Renal pelvis (tissue), 12 donors: ENCODE data around the gene SEC16B. TPM values are rescaled to one million over a fixed set of nuclear protein-coding genes. Genes with fewer than 3 reads are reported as not detected.
"Not testable (repeated sequence)": the region's sequence is repeated elsewhere in the genome, so short reads cannot be mapped to it uniquely, and the experiment has no call there.

Experiments used
- DNase-seq: peaks from one replicate; pipeline ENCODE4 v3.0.0-alpha.2; 2013
- long read RNA-seq, 16 experiments: transcript quantifications; one replicate each; lab custom pipeline, GENCODE V29; 2026
- polyA plus RNA-seq, 3 donors: library from polyadenylated mRNA; unstranded; fragments of 120-200 nt; gene quantifications; one replicate each; pipeline ENCODE4 v1.2.1, GENCODE V29; 2013; ENCODE audit not compliant: insufficient read length in 3 of 3

The SEC16B gene
- polyA plus RNA-seq = 1 to 10 TPM; 4.0 to 6.6 (median 5.4) TPM
- long read RNA-seq, donor 1 = 0 reads
- long read RNA-seq, donor 2 = 0 reads
- long read RNA-seq, donor 3 = 0 reads
- long read RNA-seq, donor 4 = 0 reads
- long read RNA-seq, donor 5 = 0 reads
- long read RNA-seq, donor 6 = 0 reads
- long read RNA-seq, donor 7 = 0 reads
- long read RNA-seq, donor 8 = 0 reads
- long read RNA-seq, donor 9 = 0 reads
- long read RNA-seq, donor 10 = 0 reads
- long read RNA-seq, donor 11 = 0 reads
- long read RNA-seq, donor 12 = 0 reads
- long read RNA-seq, donor 13 = 0 reads
- long read RNA-seq, donor 14 = 0 reads
- long read RNA-seq, donor 15 = 0 reads
- long read RNA-seq, donor 16 = 0 reads

GRCh38 chr1:177969825-177970371 is at the start of gene SEC16B:
Gene SEC16B, minus strand, starts transcription at chr1:177970058. Its CDS starts 2,077 bp downstream, at chr1:177967981.
- DNase-seq = no peak

- DNase-seq = no peak
These were observed 49.8 kb upstream of the SEC16B start for GRCh38 chr1:178019622-178020021.

- no peak for DNase-seq
These were observed 49.4 kb upstream of the SEC16B start for GRCh38 chr1:178019208-178019607.

GRCh38 chr1:178017517-178017916 is 47.7 kb upstream of the SEC16B start:
- DNase-seq = no peak

- DNase-seq = no peak
These were observed 42.1 kb upstream of the SEC16B start for GRCh38 chr1:178011864-178012503.

GRCh38 chr1:178011465-178011828 is 41.6 kb upstream of the SEC16B start:
- DNase-seq = no peak

- no peak for DNase-seq
These were observed 41.0 kb upstream of the SEC16B start for GRCh38 chr1:178010674-178011464.

- no peak for DNase-seq
These were observed 36.2 kb upstream of the SEC16B start for GRCh38 chr1:178006043-178006442.

GRCh38 chr1:178005450-178005849 is 35.6 kb upstream of the SEC16B start:
- no peak for DNase-seq

GRCh38 chr1:178004926-178005391 is 35.1 kb upstream of the SEC16B start:
- DNase-seq = no peak

GRCh38 chr1:177998696-177999631 is 29.1 kb upstream of the SEC16B start:
- no peak for DNase-seq

- DNase-seq = no peak
These were observed 27.1 kb upstream of the SEC16B start for GRCh38 chr1:177996957-177997356.

GRCh38 chr1:177995369-177995768 is 25.5 kb upstream of the SEC16B start:
- no peak for DNase-seq

GRCh38 chr1:177986281-177986680 is 16.4 kb upstream of the SEC16B start:
- DNase-seq = not testable (repeated sequence)

GRCh38 chr1:177984761-177985160 is 14.9 kb upstream of the SEC16B start:
- no peak for DNase-seq

GRCh38 chr1:177984136-177984525 is 14.3 kb upstream of the SEC16B start:
- DNase-seq = peak; percentile 72

- DNase-seq = no peak
These were observed 13.8 kb upstream of the SEC16B start for GRCh38 chr1:177983482-177984135.

- no peak for DNase-seq
These were observed 13.2 kb upstream of the SEC16B start for GRCh38 chr1:177983077-177983476.

GRCh38 chr1:177981200-177981599 is 11.3 kb upstream of the SEC16B start:
- DNase-seq = no peak

- no peak for DNase-seq
These were observed 9.4 kb upstream of the SEC16B start for GRCh38 chr1:177979272-177979671.

GRCh38 chr1:177978530-177978929 is 8.7 kb upstream of the SEC16B start:
- DNase-seq = no peak
